NCI-H748 (cell line): ENCODE data around the gene OR5AU1.
A peak's percentile ranks its signal among the peaks of the same experiment; 100 is the strongest.

ENCODE experiments used
- DNase-seq: peaks from one replicate; lab custom pipeline; 2025; ENCODE audit not compliant: unreplicated experiment; lab: John Stamatoyannopoulos, UW

Gene OR5AU1

DNA sequence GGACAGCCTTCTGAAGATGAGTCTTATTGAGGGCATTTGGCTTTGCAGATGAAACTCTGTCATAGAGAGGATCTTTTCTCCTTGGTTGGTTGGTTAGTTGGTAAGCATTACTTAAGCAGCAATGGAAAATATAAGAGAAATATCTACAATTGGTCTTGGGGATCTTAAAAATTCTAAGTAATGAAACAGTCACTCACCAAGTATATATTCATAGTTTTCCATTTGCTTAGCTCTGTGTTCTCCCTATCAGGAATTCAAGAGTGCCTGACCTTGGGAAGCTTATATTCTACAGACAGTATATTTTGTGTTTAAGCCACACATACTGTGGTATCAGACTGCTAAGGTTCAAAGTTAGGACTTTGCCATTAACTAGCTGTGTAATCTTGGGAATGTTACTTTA is at the start of gene OR5AU1:
Gene OR5AU1 (minus strand): TSS at position 101 of the 400 bp plus-strand sequence. CDS start 191 bp downstream, outside the sequence.
- DNase-seq = no peak

DNA sequence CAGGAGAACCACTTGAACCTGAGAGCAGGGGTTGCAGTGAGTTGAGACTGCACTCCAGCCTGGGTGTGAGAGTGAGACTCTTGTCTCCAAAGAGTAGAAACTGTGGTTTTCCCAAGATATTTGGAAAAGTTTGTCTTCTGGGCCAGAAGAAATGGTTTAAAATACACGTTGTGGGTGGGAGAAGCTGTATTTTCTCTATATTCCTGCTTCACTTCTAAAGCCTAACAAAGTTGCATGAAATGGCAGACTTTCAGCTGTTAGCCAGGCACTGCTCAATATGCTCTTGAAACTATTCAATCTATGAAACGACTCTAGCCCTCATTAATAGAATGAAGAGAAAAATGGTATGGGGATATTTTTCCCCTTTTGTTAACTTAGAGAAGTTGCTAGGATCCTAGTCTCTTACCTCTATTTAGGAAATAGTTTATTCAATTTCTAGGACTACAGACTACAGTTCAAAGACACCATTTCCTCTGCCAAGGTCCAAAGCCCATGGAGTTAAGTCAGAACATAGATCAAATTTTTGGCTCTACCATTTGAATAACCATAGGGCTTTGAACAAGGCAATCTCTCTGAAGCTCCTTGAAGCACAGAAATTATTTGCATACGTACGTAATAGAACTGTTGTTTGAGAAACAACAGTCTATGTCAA is 49.3 kb upstream of the OR5AU1 start:
- no peak for DNase-seq

DNA sequence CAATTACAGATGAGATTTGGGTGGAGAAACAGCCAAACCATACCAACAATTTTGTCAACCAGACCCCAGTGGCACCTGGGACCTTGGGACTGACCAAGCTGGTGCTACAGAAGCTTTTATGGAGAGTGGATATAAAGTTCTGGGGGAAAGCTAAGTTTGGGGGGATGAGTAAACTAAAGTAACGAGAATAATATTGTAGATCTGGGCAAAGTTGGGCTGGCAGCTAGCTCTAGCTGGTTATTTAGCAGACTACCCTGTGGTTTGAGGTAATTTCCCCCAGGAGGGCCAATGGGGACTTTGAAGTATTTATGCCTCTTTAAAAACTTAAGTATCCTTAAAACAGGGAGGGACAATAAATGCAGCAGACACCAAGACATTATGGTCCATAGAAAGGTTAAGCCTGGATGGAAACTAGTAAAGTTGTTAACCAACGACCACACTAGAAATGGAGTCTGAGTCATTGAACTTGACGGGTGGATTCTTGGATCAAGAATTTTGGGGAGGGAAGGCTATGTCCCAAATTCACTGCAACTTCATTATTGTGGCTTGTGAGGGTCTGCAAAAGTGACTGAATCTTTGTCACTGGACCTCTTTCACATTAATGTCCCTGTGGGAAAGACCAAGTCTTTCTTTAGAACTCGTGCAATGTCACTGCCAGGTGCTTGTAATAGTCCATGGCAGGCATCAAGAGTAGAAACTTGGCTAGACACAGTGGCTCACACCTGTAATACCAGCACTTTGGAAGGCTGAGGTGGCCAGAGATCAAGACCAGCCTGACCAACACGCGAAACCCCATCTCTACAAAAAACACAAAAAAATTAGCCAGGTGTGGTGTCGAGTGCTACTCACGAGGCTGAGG is 48.5 kb upstream of the OR5AU1 start:
- no peak for DNase-seq

DNA sequence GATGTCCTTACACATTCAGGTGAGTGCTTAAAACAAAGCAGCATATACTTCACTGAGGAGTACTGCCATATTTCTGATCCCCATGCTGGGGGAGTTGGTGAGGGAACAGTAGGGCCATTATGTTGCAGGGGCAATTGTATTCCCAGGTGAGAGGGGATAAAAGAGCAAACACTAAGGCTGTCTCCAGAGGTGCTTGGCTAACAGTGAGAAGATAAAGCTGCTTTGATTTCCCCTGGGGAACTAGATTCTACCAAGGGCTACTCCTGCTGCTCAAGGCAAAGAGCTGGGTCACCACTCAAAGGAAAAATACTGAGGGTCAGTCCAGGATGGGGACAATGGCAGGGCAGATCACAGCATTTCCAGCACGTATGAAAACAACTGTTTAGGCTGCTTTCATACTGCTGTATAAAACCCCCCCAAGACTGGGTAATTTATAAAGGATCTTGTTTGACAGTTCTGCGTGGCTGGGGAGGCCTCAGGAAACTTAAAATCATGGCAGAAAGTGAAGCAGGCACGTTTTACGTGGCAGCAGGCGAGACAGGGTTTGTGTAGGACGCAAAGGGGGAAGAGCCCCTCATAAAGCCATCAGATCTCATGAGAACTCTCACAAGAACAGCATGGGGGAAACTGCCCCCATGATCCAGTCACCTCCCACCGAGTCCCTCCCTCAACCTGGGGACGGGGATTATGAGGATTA is 47.8 kb upstream of the OR5AU1 start:
- no peak for DNase-seq

DNA sequence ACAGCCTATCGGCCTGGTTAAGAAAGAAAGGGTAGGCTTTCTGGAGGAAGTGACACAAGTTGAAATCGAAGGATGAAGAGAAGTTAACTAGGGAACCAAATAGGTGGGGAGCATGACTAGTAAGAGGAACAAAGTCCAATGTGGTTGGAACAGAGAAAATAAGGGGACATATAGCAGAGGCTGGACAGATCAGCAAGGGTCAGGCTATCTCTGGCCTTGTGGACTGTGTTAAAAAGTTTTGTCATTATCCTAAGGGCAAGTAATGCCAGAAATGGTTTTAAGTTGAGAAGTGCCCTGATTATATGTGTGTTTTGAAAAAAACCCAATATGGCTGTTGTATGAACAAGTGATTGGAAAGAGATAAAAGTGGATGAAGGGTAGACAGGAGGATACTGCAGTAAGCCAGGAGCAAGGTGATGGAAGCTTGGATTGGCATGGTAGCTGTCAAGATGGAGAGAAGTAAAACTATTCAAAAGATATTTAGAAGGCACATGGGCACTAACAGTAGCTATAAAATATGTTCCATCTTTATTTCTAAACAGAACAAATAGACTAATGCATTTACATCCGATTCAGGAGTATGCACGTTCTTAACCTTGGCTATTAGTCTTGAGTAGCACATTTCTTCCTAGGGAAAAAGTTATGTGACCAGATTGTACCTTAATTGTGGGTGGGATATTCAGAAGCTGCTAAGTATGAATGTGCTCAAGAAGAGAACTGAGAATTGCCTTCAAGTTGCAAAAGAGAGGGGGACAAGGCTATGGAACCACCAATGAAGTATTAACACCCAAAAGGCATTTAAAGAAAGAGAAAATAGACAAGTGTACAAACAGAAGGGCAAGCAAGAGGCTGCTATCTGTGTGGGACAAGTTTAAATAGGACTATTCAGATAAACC is 46.8 kb upstream of the OR5AU1 start:
- DNase-seq = no peak

DNA sequence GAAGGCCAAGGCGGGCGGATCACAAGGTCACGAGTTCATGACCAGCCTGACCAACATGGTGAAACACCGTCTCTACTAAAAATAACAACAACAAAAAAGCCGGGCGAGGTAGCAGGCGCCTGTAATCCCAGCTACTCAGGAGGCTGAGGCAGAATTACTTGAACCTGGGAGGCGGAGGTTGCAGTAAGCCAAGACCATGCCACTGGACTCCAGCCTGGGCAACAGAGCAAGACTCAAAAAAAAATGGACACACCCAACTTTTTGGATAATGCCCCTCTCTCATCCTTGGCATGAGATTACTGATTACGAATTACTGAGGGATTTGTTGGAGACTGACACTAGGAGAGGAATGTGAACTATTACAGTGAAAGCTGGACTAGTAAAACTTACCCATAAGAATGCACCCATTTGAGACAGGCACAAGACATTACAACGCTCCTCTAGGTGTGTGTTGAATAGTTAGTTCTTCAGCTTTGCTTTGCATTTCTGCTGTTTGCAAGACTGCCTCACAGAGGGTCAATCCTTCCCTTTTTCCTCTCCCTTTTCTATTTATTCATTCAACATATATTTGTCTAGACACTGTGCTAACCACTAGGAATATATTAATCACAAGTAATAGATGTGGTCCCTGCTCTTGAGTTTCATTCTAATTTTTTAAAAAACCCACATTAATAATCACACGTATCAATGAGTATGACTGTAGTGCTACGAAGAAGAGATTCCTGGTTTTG is 46.0 kb upstream of the OR5AU1 start:
- no peak for DNase-seq

DNA sequence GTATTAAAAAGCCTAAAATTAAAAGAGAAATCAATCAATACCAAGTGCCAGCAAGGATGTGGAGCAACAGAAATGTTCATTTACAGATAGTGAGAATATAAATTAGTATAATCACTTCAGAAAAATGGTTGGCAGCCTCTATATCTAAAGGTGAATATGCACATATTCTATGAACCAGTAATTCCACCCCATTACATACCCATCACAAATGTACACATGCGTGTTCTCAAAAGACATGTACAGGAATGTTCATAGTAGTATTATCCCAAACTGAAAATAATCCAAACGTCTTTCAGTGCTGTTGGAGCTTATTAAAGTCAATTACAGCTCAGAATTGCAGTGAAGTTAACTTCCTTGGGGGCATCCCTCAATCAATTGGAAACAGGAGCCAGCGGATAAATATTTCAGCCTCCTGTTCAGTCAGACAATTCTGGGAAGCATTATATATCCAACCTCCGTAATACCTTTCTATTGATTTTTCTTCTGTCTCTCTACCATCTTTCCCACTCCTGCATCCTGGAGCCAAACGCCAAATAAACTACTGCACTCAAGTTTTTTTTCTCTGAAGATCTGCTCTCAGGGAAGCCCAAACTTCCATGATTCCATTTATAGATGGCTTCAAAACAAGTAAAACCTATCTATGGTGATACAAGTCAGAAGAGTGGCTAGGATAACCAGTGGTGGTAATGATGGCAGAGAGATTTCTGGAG is 45.0 kb upstream of the OR5AU1 start:
- DNase-seq = no peak

DNA sequence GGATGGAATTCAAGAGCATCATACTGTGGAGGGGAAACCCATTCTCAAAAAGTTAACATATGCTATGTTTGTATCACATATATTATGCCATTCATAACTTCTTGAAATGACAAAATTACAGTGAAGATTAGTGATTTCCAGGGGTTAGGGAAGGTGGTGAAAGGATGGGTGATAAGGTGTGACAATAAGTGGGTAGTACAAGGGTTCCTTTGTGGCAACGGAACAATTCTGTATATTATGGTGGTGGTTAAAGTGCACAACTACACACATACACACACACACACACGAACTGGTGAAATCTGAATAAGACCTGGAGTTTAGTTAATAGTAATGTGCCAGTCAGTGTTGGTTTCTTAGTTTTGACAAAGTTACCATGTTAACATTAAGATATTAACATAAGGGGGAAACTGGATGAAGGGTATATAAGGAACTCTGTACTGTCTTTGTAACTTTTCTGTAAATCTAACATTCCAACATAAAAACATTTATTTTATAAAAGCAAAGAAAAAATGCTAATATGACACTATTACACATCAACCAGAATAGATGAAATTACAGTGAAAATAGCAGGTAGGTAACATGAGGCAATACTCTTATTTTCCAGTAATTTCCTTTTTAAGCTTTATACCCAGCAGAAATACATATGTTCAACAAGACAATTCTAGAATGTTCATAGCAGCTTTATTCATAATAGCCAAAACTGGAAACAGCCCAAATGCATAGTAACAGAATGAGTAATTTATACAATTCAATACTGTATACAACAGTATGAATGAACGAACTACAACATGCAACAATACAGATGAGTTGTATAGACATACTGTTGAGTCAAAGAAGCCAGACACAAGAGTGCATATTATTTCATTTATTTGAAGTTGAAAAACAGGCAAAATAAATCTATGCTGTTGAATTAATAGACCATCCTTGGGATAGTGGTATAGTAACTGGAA is 44.0 kb upstream of the OR5AU1 start:
- DNase-seq = no peak

DNA sequence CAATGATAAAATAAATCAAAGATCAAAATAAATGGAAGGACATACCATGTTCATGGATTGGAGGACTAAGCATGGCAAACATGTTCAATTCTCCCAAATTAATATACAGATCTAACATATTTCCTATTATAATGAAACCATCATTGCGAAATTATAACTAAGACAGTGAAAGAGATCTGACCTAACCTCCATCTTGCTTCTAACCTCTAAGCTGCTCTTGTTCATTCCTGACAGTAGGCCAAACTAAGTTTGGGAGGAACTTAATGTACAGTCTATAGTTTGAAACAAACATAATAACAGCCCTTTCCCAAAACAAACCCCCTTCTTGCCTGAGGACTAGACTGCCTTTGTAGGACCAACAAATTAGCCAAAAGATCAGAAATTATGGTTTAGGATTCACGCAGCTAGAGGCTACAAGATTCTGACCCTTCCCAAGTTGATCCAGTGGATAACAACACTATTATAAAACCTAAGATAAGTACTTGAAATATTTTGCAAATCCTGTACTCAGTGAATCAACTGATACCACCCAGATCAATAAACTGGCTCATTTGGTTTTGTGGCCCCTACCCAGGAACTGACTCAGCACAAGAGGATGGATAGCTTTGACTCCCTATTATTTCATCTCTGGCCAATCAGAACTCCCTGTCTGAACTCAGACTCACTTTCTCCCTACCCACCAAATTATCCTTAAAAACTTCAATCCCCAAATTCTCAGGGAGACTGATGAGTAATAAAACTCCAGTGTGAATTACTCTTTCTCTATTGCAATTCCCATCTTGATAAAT is 41.7 kb upstream of the OR5AU1 start:
- DNase-seq = no peak

DNA sequence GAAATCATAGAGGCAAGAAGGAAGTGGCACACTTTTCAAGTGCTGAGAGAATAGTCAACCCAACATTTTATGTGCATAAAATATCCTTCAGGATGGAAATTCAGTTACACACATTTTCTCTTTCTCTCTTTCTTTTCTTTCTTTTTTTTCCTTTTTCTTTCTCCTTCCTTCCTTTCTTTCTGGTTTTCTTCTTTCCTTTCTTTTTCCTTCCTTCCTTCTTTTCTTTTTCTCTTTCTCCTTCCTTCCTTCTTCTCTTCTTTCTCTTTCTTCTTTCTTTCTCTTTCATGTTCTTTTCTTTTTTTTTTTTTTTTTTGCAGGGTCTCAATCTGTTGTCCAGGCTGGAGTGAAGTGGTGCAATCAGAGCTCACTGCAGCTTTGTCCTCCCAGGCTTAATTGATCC is 38.7 kb upstream of the OR5AU1 start:
- DNase-seq = no peak

DNA sequence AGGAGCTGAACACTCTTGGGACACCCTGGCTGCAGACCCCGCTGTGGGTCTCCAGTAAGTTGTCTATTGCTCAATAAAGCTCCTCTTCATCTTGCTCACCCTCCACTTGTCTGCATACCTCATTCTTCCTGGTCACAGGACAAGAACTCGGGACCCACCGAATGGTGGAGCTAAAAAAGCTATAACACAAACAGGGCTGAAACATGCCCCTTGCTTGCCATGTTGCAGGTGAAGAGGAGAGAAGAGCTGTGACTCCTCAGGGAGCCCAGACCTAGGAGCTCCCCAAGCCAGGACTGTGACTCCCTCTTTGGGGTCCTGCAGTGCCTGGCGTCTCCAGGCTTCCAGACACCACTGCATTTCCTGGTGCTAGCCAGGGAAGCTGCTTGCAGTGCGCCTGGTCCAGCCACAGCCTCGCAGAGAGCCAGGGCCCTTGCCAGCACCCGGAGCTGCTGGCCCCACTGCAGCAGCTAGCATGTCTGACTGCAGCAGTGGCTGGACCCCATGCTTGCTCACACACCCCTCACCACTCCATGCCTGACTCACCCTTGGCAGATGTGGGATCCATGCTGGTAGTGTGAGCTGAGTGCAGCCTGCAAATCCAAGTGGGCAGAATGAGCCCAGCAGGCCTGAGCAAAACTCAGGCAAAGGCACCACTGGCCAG is 37.1 kb upstream of the OR5AU1 start:
- no peak for DNase-seq

DNA sequence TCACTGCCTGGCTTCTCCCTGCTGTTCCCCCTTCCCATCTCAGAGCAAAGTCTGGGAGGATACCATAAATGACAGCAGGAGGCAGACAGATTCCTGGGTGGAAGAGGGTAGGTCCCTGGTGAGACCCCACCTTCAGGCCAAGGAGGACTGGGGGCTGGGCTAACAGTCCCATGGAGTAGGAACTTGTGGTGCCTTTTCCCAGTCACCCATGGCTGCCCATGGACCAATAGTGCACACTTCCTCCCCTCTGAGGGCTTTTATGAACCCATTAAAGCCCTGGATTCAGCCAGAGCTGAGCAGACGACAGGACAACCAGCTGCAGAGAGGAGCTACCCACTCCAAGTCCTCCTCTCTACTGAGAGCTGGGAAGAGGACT is 36.6 kb upstream of the OR5AU1 start:
- DNase-seq = no peak

DNA sequence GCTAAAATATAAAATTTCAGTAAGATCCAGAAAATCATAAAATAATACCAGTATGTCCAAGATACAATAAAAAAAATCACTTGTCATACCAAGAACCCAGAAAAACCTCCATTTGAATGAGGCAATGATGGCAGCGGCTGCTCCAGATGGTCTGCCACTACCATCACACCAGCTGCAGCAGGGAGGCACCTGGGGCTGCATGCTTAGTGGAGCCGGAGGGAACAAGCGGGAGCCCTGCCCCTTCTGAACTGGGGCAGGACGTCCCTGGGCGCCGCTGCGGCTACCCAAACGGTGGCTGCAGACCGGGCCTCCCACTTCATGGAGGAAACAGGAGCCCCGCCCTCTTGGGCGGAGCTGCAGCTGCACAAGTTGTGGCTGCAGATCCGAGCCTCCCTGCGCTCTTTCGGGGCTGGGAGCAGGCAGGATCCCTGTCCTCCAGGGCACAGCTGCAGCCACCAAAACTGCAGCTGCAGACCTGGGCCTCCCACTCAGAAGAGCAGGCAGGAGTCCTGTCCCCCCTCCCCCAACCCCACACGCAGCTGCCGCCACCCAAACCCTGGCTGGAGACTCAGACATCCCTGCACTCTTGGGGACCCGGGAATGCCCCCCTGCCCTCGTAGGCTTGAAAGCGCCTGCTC is 36.1 kb upstream of the OR5AU1 start:
- DNase-seq = peak; percentile 87

DNA sequence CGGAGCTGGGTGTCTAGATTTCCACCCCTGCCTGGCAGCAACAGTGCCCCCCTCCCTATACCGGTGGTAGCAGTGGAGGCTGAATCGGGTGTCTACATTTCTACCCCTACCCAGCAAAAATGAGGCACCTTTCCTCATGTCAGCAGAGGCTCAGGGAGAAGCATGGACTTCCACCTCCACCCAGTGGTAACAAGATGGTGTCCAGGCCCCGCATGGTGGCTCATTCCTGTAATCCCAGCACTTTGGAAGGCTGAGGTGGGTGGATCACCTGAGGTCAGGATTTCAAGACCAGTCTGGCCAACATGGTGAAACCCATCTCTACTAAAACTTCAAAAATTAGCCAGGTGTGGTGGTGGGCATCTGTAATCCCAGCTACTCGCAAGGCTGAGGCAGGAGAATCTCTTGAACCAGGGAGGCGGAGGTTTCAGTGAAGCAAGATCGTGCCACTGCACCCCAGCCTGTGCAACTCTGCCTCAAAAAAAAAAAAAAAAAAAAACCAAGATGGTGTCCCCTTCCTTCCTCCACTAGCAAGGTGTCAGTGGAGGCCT is 35.5 kb upstream of the OR5AU1 start:
- no peak for DNase-seq

DNA sequence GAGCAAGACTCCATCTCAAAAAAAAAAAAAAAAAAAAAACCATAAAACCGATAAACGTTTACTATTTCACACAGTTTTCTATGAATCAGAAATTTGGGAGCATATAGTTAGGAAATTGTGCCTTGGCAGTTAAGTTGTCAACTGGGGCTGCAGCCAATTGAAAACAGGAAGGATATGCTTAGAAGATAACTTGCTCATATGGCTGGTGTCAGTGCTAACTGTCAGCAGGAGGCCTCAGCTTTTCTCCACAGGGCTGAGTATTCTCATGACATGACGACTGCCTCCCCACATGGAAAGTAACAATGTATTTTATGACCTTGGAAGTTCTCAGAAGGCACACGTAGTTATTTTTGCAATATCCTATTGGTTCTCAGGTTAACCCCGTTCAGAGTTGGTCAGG is 29.6 kb upstream of the OR5AU1 start:
- no peak for DNase-seq

DNA sequence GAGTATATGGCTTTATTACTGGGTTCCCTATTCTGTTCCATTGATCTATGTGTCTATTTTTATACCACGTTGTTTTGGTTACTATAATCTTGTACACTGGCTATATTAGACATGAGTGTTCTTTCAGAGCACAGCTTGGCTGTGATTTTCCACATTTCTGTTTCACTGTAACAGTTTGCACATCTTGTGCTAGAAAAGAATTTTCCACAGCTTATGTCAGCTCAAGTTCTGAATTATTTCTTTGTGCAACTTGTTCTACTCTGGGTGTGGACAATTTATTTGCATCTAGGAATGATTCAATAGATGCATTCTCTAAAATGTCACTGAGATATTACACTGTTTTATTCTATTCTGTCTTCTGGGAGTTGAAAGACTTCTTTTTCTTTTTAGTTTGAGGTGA is 28.4 kb upstream of the OR5AU1 start:
- DNase-seq = no peak

DNA sequence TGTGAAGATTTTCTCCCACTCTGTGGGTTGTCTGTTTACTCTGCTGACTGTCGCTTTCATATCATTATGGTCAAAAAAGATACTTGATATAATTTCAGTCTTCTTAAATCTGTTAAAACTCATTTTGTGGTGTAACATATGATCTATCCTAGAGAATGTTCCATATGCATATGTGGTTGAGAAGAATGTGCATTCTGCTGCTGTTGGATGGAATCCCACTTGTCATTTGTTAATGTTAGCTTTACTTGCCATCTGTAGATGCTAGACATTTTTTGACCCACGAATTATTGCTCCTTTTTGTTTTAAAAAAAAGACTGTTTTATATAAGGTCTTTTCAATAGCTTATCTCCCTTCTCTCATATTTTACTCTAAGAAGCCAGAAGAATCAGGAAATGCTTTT is 26.3 kb upstream of the OR5AU1 start:
- no peak for DNase-seq
